ENCODE measurements around the gene PLXNA4. TPM values are rescaled to one million over a fixed set of nuclear protein-coding genes. Genes with fewer than 3 reads are reported as not detected.

Gene PLXNA4
- total RNA-seq, 4 donors from 2014 or later = 0.49 to 7.1 (median 2.0) TPM

DNA sequence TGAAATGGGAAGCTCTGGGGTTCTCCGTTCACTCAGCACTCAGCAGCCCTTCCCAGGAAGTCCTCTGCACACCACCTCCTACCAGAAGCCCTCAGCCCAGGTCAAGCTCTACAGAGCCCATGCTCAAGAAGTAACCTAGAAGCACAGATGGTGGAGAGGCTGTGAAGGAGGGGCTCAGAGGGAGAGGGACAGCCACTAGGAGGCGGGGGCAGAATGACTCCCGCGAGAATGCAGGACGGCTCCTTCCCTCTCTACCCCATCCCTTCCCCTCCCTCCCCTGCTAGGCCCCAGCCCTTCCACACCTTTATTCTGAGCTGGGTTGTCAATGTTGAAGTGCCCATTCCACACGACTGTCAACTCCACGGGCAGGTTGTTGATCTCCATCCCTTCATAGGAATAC, 373.2 kb downstream of the PLXNA4 start:
- Histone ChIP-seq H3K27ac (no peak overlapping the region), H3K27me3 (no peaks in the 10 kb centered on the region), H3K9me3 (no peaks in the 10 kb centered on the region), H3K4me3 (no peak overlapping the region), H3K4me1 (no peaks in the 10 kb centered on the region), H3K36me3 (no peaks in the 10 kb centered on the region)
- no peak for TF ChIP-seq POLR2A (IDR thresholded peaks at IDR 0.05)
- TF ChIP-seq, protein P1, sequence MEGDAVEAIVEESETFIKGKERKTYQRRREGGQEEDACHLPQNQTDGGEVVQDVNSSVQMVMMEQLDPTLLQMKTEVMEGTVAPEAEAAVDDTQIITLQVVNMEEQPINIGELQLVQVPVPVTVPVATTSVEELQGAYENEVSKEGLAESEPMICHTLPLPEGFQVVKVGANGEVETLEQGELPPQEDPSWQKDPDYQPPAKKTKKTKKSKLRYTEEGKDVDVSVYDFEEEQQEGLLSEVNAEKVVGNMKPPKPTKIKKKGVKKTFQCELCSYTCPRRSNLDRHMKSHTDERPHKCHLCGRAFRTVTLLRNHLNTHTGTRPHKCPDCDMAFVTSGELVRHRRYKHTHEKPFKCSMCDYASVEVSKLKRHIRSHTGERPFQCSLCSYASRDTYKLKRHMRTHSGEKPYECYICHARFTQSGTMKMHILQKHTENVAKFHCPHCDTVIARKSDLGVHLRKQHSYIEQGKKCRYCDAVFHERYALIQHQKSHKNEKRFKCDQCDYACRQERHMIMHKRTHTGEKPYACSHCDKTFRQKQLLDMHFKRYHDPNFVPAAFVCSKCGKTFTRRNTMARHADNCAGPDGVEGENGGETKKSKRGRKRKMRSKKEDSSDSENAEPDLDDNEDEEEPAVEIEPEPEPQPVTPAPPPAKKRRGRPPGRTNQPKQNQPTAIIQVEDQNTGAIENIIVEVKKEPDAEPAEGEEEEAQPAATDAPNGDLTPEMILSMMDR (IDR thresholded peaks at IDR 0.05) = no peak
- no peak for DNase-seq
- intact Hi-C loops (cut with DNase I) = no loop called here
- 84 to 90% methylated on average over 2 to 7 of the region's 7 CpGs for WGBS, 2 donors

DNA sequence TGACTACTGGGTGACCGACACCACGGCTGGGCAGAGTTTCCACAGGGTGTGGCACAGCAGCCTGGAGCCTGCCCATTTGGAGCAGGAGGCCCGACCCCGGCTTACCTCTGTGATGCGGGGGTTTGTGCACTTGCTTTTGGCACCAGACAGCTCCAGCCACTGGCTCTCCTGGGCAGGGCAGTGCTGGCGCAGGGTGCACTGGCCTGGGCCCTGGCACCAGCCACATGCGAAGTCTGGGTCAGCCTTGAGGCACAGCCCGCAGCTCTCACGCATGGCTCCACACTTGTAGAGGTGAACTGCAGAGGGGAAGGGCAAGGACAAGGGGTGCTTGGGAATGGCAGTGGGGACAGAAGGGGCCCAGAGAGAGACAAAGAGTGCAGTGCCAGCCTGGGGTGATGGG, 373.7 kb downstream of the PLXNA4 start:
- Histone ChIP-seq H3K4me3 (no peak overlapping the region), H3K27ac (no peak overlapping the region), H3K4me1 (no peaks in the 10 kb centered on the region), H3K9me3 (no peaks in the 10 kb centered on the region), H3K27me3 (no peaks in the 10 kb centered on the region), H3K36me3 (no peaks in the 10 kb centered on the region)
- intact Hi-C loops (cut with DNase I) = no loop called here
- TF ChIP-seq, protein P1 (IDR thresholded peaks at IDR 0.05) = no peak
- TF ChIP-seq POLR2A (IDR thresholded peaks at IDR 0.05) = no peak
- no CpG with 5 or more reads among the region's 9 CpGs for WGBS, 2 donors
- DNase-seq = no peak

DNA sequence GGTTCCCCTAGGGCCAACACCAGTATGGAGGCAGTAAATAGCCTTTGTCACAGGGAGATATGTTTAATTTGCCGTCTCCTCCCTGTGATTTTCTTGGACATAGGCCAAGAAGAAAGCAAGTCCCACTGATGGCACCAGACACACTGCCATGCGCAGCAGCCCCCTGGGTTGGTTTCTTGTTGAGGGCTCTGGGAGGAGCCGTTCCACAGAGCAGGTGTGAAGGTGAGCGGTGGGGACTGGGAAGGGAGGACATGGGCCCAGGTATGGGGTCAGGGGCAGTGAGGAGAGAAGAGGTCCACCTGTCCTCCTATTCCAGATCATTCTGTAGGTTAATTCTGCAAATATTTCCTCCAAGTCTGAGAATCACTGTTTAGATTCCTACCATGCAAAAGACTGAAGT, 376.1 kb downstream of the PLXNA4 start:
- intact Hi-C loops (cut with DNase I) = no loop called here
- Histone ChIP-seq H3K4me1 (no peaks in the 10 kb centered on the region), H3K27me3 (no peaks in the 10 kb centered on the region), H3K36me3 (no peaks in the 10 kb centered on the region), H3K27ac (no peak overlapping the region), H3K4me3 (no peak overlapping the region), H3K9me3 (no peaks in the 10 kb centered on the region)
- 79% methylated on average over 4 of the region's 4 CpGs for WGBS, 2 donors
- TF ChIP-seq POLR2A (IDR thresholded peaks at IDR 0.05) = no peak
- TF ChIP-seq, protein P1 (IDR thresholded peaks at IDR 0.05) = no peak
- no peak for DNase-seq

DNA sequence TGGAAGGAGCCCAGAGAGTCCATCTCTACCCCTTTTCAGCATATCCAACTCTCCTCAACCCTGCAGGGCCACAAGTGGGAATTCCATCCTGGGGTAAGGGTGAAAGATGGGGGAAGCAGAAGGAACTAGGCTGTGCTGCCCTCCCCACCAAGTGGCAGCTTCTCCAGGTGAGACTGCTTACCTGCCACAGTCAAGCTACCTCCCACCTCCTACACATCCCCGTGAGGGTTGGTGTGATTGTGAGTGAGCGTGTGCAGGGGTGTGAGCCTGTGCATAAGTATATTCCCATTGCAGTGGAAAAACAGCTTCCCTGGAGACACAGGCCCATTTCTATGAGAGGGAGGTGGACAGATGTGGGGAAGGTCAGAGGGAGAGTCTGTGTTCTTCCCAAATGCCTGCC, 376.6 kb downstream of the PLXNA4 start:
- TF ChIP-seq, protein P1 (IDR thresholded peaks at IDR 0.05) = no peak
- TF ChIP-seq POLR2A (IDR thresholded peaks at IDR 0.05) = no peak
- no peaks in the 10 kb centered on the region for H3K4me1 ChIP-seq
- no peak overlapping the region for H3K27ac ChIP-seq
- no peaks in the 10 kb centered on the region for H3K36me3 ChIP-seq
- H3K4me3 ChIP-seq = no peak overlapping the region
- no peak for DNase-seq
- 83 to 100% methylated on average over 2 of the region's 2 CpGs for WGBS, 2 donors
- intact Hi-C loops (cut with DNase I) = no loop called here
- H3K9me3 ChIP-seq = no peaks in the 10 kb centered on the region
- H3K27me3 ChIP-seq = no peaks in the 10 kb centered on the region

DNA sequence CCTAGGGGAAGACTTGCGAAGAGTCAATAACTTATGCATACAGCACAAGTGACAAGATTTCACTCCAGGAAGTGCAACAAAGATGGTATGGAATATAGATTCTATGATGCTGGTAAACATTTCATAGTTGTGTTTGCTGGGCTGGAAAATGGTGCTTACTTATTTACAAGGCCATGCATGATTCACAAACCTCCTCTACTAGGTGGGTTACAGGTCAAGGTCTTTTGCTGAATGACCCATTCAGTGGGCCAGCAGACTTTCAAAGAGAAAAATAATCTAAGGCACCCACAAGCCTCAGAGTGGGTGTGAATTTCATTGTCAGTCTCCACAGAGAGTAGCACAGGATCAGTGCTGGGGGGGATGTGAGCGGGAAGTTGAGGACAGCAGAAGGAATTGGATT, 378.5 kb downstream of the PLXNA4 start:
- H3K27ac ChIP-seq = no peak overlapping the region
- no peaks in the 10 kb centered on the region for H3K27me3 ChIP-seq
- intact Hi-C loops (cut with DNase I) = no loop called here
- H3K4me3 ChIP-seq = no peak overlapping the region
- no peak for DNase-seq
- no peaks in the 10 kb centered on the region for H3K9me3 ChIP-seq
- 83 to 96% methylated on average over 2 of the region's 2 CpGs for WGBS, 2 donors
- H3K4me1 ChIP-seq = no peaks in the 10 kb centered on the region
- H3K36me3 ChIP-seq = no peaks in the 10 kb centered on the region
- TF ChIP-seq POLR2A (IDR thresholded peaks at IDR 0.05) = no peak
- TF ChIP-seq, protein P1 (IDR thresholded peaks at IDR 0.05) = no peak
